H9 (cell line): Measurements from ENCODE around the gene CACNA1A. TPM values are rescaled to one million over a fixed set of nuclear protein-coding genes. Genes with fewer than 3 reads are reported as not detected.

Experiments used
- DNase-seq: peaks from one replicate; pipeline ENCODE4 v3.0.0-alpha.2; 2017
- H2AFZ ChIP-seq: one replicate; pipeline ENCODE4 v1.6.1; 2013; ENCODE audit warnings: mild to moderate bottlenecking, low read length, control low read depth, moderate library complexity
- H2AK5ac ChIP-seq: 2 replicates; pipeline ENCODE4 v1.6.1; 2013; ENCODE audit warnings: low read length, control low read depth, mixed read lengths; ENCODE audit not compliant: insufficient read length
- H2BK120ac ChIP-seq: one replicate; pipeline ENCODE4 v1.6.1; 2013; ENCODE audit warnings: low read depth, mild to moderate bottlenecking, low read length, control low read depth, inconsistent platforms; ENCODE audit not compliant: poor library complexity, severe bottlenecking
- H2BK12ac ChIP-seq: 2 replicates; pipeline ENCODE4 v1.6.1; 2013; ENCODE audit warnings: low read length, control low read depth, mixed read lengths, low read depth; ENCODE audit not compliant: insufficient read length
- H2BK15ac ChIP-seq: 2 replicates; pipeline ENCODE4 v1.6.1; 2013; ENCODE audit warnings: low read depth, low read length, control low read depth
- H2BK20ac ChIP-seq: one replicate; pipeline ENCODE4 v1.6.1; 2013; ENCODE audit warnings: low read depth, mild to moderate bottlenecking, low read length, control low read depth, inconsistent platforms; ENCODE audit not compliant: poor library complexity, severe bottlenecking
- H2BK5ac ChIP-seq: 2 replicates; pipeline ENCODE4 v1.6.1; 2013; ENCODE audit warnings: low read length, control low read depth, mixed read lengths; ENCODE audit not compliant: insufficient read length
- H3K14ac ChIP-seq: 2 replicates; pipeline ENCODE4 v1.6.1; 2013; ENCODE audit warnings: low read length, control low read depth; ENCODE audit not compliant: insufficient read depth
- H3K18ac ChIP-seq: 2 replicates; pipeline ENCODE4 v1.6.1; 2013; ENCODE audit warnings: low read depth, mild to moderate bottlenecking, mixed read lengths, low read length, control low read depth; ENCODE audit not compliant: insufficient read length
- H3K23ac ChIP-seq: 2 replicates; pipeline ENCODE4 v1.6.1; 2013; ENCODE audit warnings: low read length, control low read depth, mixed read lengths, low read depth; ENCODE audit not compliant: insufficient read length
- H3K23me2 ChIP-seq: 2 replicates; pipeline ENCODE4 v1.6.1; 2013; ENCODE audit warnings: low read depth, mild to moderate bottlenecking, mixed read lengths, low read length, control low read depth; ENCODE audit not compliant: insufficient read length, poor library complexity, severe bottlenecking
- H3K27ac ChIP-seq: 2 replicates; pipeline ENCODE4 v1.5.1; 2013; ENCODE audit warnings: low read length, control low read depth, mixed read lengths, low read depth; ENCODE audit not compliant: insufficient read length
- H3K27me3 ChIP-seq: 2 replicates; pipeline ENCODE4 v1.6.1; 2013; ENCODE audit warnings: low read length, control low read depth, inconsistent platforms; ENCODE audit not compliant: insufficient read depth
- H3K4ac ChIP-seq: 2 replicates; pipeline ENCODE4 v1.6.1; 2013; ENCODE audit warnings: low read depth, mild to moderate bottlenecking, control low read depth, inconsistent platforms, low read length, moderate library complexity
- H3K4me1 ChIP-seq: 2 replicates; pipeline ENCODE4 v1.6.1; 2013; ENCODE audit warnings: low read length, control low read depth, inconsistent platforms; ENCODE audit not compliant: insufficient read depth
- H3K4me2 ChIP-seq: 2 replicates; pipeline ENCODE4 v1.6.1; 2013; ENCODE audit warnings: low read length, control low read depth, mixed read lengths; ENCODE audit not compliant: insufficient read length, insufficient read depth
- H3K56ac ChIP-seq: 2 replicates; pipeline ENCODE4 v1.6.1; 2013; ENCODE audit warnings: low read depth, mild to moderate bottlenecking, mixed read lengths, low read length, control low read depth; ENCODE audit not compliant: insufficient read length
- H3K79me1 ChIP-seq: 2 replicates; pipeline ENCODE4 v1.6.1; 2013; ENCODE audit warnings: low read depth, mild to moderate bottlenecking, moderate library complexity, low read length, control low read depth, inconsistent platforms; ENCODE audit not compliant: insufficient read depth, poor library complexity, severe bottlenecking
- H3K79me2 ChIP-seq: 2 replicates; pipeline ENCODE4 v1.6.1; 2013; ENCODE audit warnings: low read length, control low read depth, inconsistent platforms; ENCODE audit not compliant: insufficient read depth
- H3K9ac ChIP-seq: 2 replicates; pipeline ENCODE4 v1.6.1; 2013; ENCODE audit warnings: low read length, control low read depth, mixed read lengths; ENCODE audit not compliant: insufficient read length; ENCODE audit errors: extremely low read depth
- H3K9me3 ChIP-seq: one replicate; pipeline ENCODE4 v1.6.1; 2013; ENCODE audit warnings: low read depth, low read length, inconsistent platforms; ENCODE audit not compliant: control insufficient read depth
- H3T11ph ChIP-seq: one replicate; pipeline ENCODE4 v1.6.1; 2013; ENCODE audit warnings: mild to moderate bottlenecking, low read length, control low read depth, inconsistent platforms
- H4K20me1 ChIP-seq: one replicate; pipeline ENCODE4 v1.6.1; 2013; ENCODE audit not compliant: control insufficient read depth, insufficient read length, insufficient read depth
- H4K5ac ChIP-seq: 2 replicates; pipeline ENCODE4 v1.6.1; 2013; ENCODE audit warnings: low read depth, mild to moderate bottlenecking, mixed read lengths, low read length, control low read depth; ENCODE audit not compliant: insufficient read length
- H4K8ac ChIP-seq: replicated peaks from 2 replicates; pipeline ENCODE4 v1.6.1; 2013; ENCODE audit warnings: low read length, control low read depth, mixed read lengths, low read depth; ENCODE audit not compliant: insufficient read length
- H4K91ac ChIP-seq: 2 replicates; pipeline ENCODE4 v1.6.1; 2013; ENCODE audit warnings: low read depth, mild to moderate bottlenecking, moderate library complexity, mixed read lengths, low read length, control low read depth; ENCODE audit not compliant: insufficient read length
- H3K27ac Mint-ChIP-seq, 3 experiments: 2 replicates in 2 of 3; 3 replicates in 1 of 3; pipeline ENCODE4 v1.8.0; 2020 to 2021; ENCODE audit warnings: mixed read lengths in 3 of 3, mild to moderate bottlenecking in 1 of 3, moderate library complexity in 1 of 3
- H3K27me3 Mint-ChIP-seq: 2 replicates; pipeline ENCODE4 v1.8.0; 2021; ENCODE audit warnings: low read depth, mild to moderate bottlenecking, moderate library complexity, mixed read lengths
- H3K36me3 Mint-ChIP-seq, 3 experiments: 2 replicates in 2 of 3; 3 replicates in 1 of 3; pipeline ENCODE4 v1.8.0; 2020 to 2021; ENCODE audit warnings: low read depth in 3 of 3, mixed read lengths in 3 of 3; ENCODE audit not compliant: insufficient read depth in 1 of 3
- H3K4me1 Mint-ChIP-seq, 2 experiments: 2 replicates each; pipeline ENCODE4 v1.8.0; 2020; ENCODE audit warnings: mixed read lengths in 2 of 2
- H3K4me3 Mint-ChIP-seq, 2 experiments: 2 replicates in 1 of 2; 3 replicates in 1 of 2; pipeline ENCODE4 v1.8.0; 2020 to 2021; ENCODE audit warnings: mild to moderate bottlenecking in 2 of 2, mixed read lengths in 2 of 2, moderate library complexity in 1 of 2
- H3K9me3 Mint-ChIP-seq, 2 experiments: 2 replicates in 1 of 2; 3 replicates in 1 of 2; pipeline ENCODE4 v1.8.0; 2020; ENCODE audit warnings: mild to moderate bottlenecking in 2 of 2, mixed read lengths in 2 of 2, moderate library complexity in 1 of 2
- WGBS: extraction: QIAGEN DNeasy Blood & Tissue Kit; methylation state at CpG from one replicate; pipeline ENCODE4 v1.1.7; 2013; ENCODE audit warnings: missing lambda C conversion rate, low lambda C conversion rate, mixed read lengths; ENCODE audit not compliant: insufficient read length; ENCODE audit errors: extremely low coverage; 5-methylcytosine and 5-hydroxymethylcytosine counted together
- total RNA-seq: library from RNA; stranded (reverse); gene quantifications from 2 replicates; pipeline ENCODE4 v1.2.1, GENCODE V29; 2021
- TF ChIP-seq, protein P1 (sequence below): fragments of 200-600 bp; sonication (generic); conservative IDR thresholded peaks from 3 replicates; pipeline ENCODE4 v1.8.0; 2021; ENCODE audit warnings: antibody characterized with exemption, mild to moderate bottlenecking

The CACNA1A gene
- total RNA-seq, 1 experiment from 2014 or later = 8.0 TPM

- peaks cover 15 to 21% of the 10 kb centered on the region in 2 experiments for H3K4me1 Mint-ChIP-seq
- Histone ChIP-seq H2BK12ac (no peak overlapping the region), H2AK5ac (no peak overlapping the region), H3K23me2 (no peaks in the 10 kb centered on the region), H2BK15ac (no peak overlapping the region), H3K4ac (no peak overlapping the region), H2BK5ac (no peak overlapping the region), H3K18ac (no peak overlapping the region), H4K91ac (no peak overlapping the region), H3K27me3 (no peaks in the 10 kb centered on the region), H4K8ac (no peak overlapping the region), H3K79me2 (no peaks in the 10 kb centered on the region), H3K4me2 (no peak overlapping the region), H3K79me1 (no peaks in the 10 kb centered on the region), H2BK120ac (no peak overlapping the region), H3K14ac (no peak overlapping the region), H3K27ac (no peak overlapping the region), H3K23ac (no peak overlapping the region), H3K4me1 (peaks cover 3% of the 10 kb centered on the region; the same call in 1 of the 2 replicates), H3K9me3 (no peaks in the 10 kb centered on the region), H4K5ac (no peak overlapping the region), H2BK20ac (no peak overlapping the region), H4K20me1 (no peaks in the 10 kb centered on the region), H3K56ac (no peak overlapping the region), H2AFZ (no peak overlapping the region), H3T11ph (no peak overlapping the region), H3K9ac (no peak overlapping the region)
- H3K27me3 Mint-ChIP-seq = no peaks in the 10 kb centered on the region; the same call in none of the 2 replicates
- H3K27ac Mint-ChIP-seq = no peak overlapping the region
- H3K4me3 Mint-ChIP-seq = no peak overlapping the region
- H3K9me3 Mint-ChIP-seq = peaks cover 16 to 17% of the 10 kb centered on the region in 2 experiments
- WGBS = no CpG with 5 or more reads among the region's 13 CpGs
- DNase-seq = peak; percentile 76
- TF ChIP-seq, protein P1, sequence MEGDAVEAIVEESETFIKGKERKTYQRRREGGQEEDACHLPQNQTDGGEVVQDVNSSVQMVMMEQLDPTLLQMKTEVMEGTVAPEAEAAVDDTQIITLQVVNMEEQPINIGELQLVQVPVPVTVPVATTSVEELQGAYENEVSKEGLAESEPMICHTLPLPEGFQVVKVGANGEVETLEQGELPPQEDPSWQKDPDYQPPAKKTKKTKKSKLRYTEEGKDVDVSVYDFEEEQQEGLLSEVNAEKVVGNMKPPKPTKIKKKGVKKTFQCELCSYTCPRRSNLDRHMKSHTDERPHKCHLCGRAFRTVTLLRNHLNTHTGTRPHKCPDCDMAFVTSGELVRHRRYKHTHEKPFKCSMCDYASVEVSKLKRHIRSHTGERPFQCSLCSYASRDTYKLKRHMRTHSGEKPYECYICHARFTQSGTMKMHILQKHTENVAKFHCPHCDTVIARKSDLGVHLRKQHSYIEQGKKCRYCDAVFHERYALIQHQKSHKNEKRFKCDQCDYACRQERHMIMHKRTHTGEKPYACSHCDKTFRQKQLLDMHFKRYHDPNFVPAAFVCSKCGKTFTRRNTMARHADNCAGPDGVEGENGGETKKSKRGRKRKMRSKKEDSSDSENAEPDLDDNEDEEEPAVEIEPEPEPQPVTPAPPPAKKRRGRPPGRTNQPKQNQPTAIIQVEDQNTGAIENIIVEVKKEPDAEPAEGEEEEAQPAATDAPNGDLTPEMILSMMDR = peak; percentile 94
- peaks cover 9 to 25% (median 15%) of the 10 kb centered on the region in 3 experiments for H3K36me3 Mint-ChIP-seq
These were observed 271.8 kb downstream of the CACNA1A start for GRCh38 chr19:13234518-13234917.
